CD14-positive monocyte (primary cell): ENCODE measurements around the gene FGD3. TPM values are rescaled to one million over a fixed set of nuclear protein-coding genes. Genes with fewer than 3 reads are reported as not detected.

ENCODE experiments used
- DNase-seq, 3 donors: peaks; one replicate each; pipeline ENCODE4 v3.0.0-alpha.2; 2011 to 2022
- H2AFZ ChIP-seq: 2 replicates; pipeline ENCODE4 v1.6.0; 2012; ENCODE audit warnings: mild to moderate bottlenecking, low read depth, low read length, inconsistent platforms; ENCODE audit not compliant: insufficient read depth, poor library complexity, severe bottlenecking
- H3K27ac ChIP-seq, 2 donors: 1 replicate in 1 of 2; 2 replicates in 1 of 2; pipeline ENCODE4 v1.5.1; 2012 to 2013; ENCODE audit warnings: low read length in 2 of 2, control low read depth in 1 of 2, inconsistent platforms in 1 of 2, low read depth in 1 of 2, mild to moderate bottlenecking in 1 of 2
- H3K27me3 ChIP-seq, 2 donors: one replicate each; pipeline versions ENCODE4 v1.6.0 to v1.6.1; 2011 to 2013; ENCODE audit warnings: low read length in 2 of 2; ENCODE audit not compliant: control insufficient read depth in 2 of 2, insufficient read depth in 2 of 2
- H3K36me3 ChIP-seq, 2 donors: replicated peaks in 1 of 2; 1 replicate in 1 of 2; 2 replicates in 1 of 2; pipeline versions ENCODE4 v1.5.1 to v1.6.1; 2012 to 2013; ENCODE audit warnings: low read length in 2 of 2, control low read depth in 1 of 2, inconsistent platforms in 1 of 2, mild to moderate bottlenecking in 1 of 2; ENCODE audit not compliant: insufficient read depth in 2 of 2, control insufficient read depth in 1 of 2
- H3K4me1 ChIP-seq, 2 donors: 1 replicate in 1 of 2; 2 replicates in 1 of 2; pipeline versions ENCODE4 v1.5.1 to v1.6.1; 2012 to 2013; ENCODE audit warnings: low read length in 2 of 2, control low read depth in 1 of 2, inconsistent platforms in 1 of 2, mild to moderate bottlenecking in 1 of 2, moderate library complexity in 1 of 2; ENCODE audit not compliant: insufficient read depth in 2 of 2, control insufficient read depth in 1 of 2
- H3K4me2 ChIP-seq: replicated peaks from 2 replicates; pipeline ENCODE3; 2012; ENCODE audit warnings: low read length, moderate library complexity, mild to moderate bottlenecking; ENCODE audit not compliant: poor library complexity, severe bottlenecking; ENCODE audit errors: extremely low read depth
- H3K4me3 ChIP-seq, 3 experiments: fragments of 200-600 bp in 1 of 3; sonication (generic) in 1 of 3; replicated peaks in 1 of 3; 1 replicate in 2 of 3; 2 replicates in 1 of 3; pipeline ENCODE4 v1.5.1; 2011 to 2013; ENCODE audit warnings: low read length in 3 of 3, mild to moderate bottlenecking in 3 of 3, control low read depth in 2 of 3, low read depth in 2 of 3, inconsistent platforms in 1 of 3, moderate library complexity in 1 of 3
- H3K79me2 ChIP-seq: 2 replicates; pipeline ENCODE4 v1.6.0; 2012; ENCODE audit warnings: mild to moderate bottlenecking, control low read depth, inconsistent platforms, low read length, moderate library complexity; ENCODE audit not compliant: insufficient read depth
- H3K9ac ChIP-seq: 2 replicates; pipeline ENCODE4 v1.6.0; 2017; ENCODE audit warnings: low read length, mild to moderate bottlenecking; ENCODE audit not compliant: insufficient read depth, poor library complexity, severe bottlenecking
- H3K9me3 ChIP-seq, 2 donors: replicated peaks in 1 of 2; 1 replicate in 1 of 2; 2 replicates in 1 of 2; pipeline versions ENCODE4 v1.5.1 to v1.6.1; 2012 to 2013; ENCODE audit warnings: low read length in 2 of 2, control low read depth in 1 of 2; ENCODE audit not compliant: control insufficient read depth in 1 of 2, insufficient read depth in 1 of 2
- H4K20me1 ChIP-seq: 2 replicates; pipeline ENCODE4 v1.6.0; 2012; ENCODE audit warnings: mild to moderate bottlenecking, low read length, control low read depth, moderate library complexity; ENCODE audit not compliant: insufficient read depth
- H3K27ac Mint-ChIP-seq, 7 donors: one replicate each; pipeline ENCODE4 v1.8.0; 2020; ENCODE audit warnings: mild to moderate bottlenecking in 7 of 7, mixed read lengths in 7 of 7, moderate library complexity in 6 of 7, inconsistent platforms in 2 of 7
- H3K27me3 Mint-ChIP-seq, 3 donors: one replicate each; pipeline ENCODE4 v1.8.0; 2021 to 2022; ENCODE audit warnings: low read depth in 3 of 3, mild to moderate bottlenecking in 3 of 3, mixed read lengths in 3 of 3, moderate library complexity in 3 of 3, inconsistent platforms in 1 of 3
- H3K36me3 Mint-ChIP-seq, 2 donors: one replicate each; pipeline ENCODE4 v1.8.0; 2020; ENCODE audit warnings: mixed read lengths in 2 of 2, inconsistent platforms in 1 of 2, mild to moderate bottlenecking in 1 of 2
- H3K4me1 Mint-ChIP-seq: one replicate; pipeline ENCODE4 v1.8.0; 2020; ENCODE audit warnings: mild to moderate bottlenecking, mixed read lengths
- H3K4me3 Mint-ChIP-seq, 2 donors: one replicate each; pipeline ENCODE4 v1.8.0; 2020; ENCODE audit warnings: mild to moderate bottlenecking in 2 of 2, mixed read lengths in 2 of 2, moderate library complexity in 1 of 2
- H3K9me3 Mint-ChIP-seq, 7 donors: one replicate each; pipeline ENCODE4 v1.8.0; 2020 to 2022; ENCODE audit warnings: mixed read lengths in 7 of 7, mild to moderate bottlenecking in 6 of 7, moderate library complexity in 6 of 7, inconsistent platforms in 2 of 7
- WGBS: methylation state at CpG from one replicate; pipeline ENCODE4 v1.1.5; 2013; ENCODE audit warnings: missing lambda C conversion rate; ENCODE audit not compliant: insufficient coverage; 5-methylcytosine and 5-hydroxymethylcytosine counted together
- intact Hi-C, 2 donors: fragments of 100-400 bp; cut with micrococcal nuclease; formaldehyde crosslinking; loops; one replicate each; pipeline versions ENCODE4 v1.15.0 to v1.15.1; 2023
- polyA plus RNA-seq, 3 donors: library from polyadenylated mRNA; depleted of rRNA in 1 of 3; unstranded in 2 of 3; stranded (reverse) in 1 of 3; fragments of 300-500 nt in 2 of 3; fragments of >200 nt in 1 of 3; fragmentation: Illumina TruSeq in 2 of 3; gene quantifications; 1 replicate in 2 of 3; 2 replicates in 1 of 3; pipeline ENCODE4 v1.2.3, GENCODE V29; 2012 to 2021
- TF ChIP-seq, protein P1 (sequence below): fragments of 200-600 bp; IDR thresholded peaks from one replicate; pipeline ENCODE4 v1.8.0; 2022; ENCODE audit warnings: antibody characterized with exemption, mild to moderate bottlenecking

Gene FGD3
- polyA plus RNA-seq, 3 donors, result 32.4 to 120 (median 56.2) TPM

GRCh38 chr9:92989561-92989960, 42.2 kb downstream of the FGD3 start:
- no peak for DNase-seq
- no peak overlapping the region for H3K4me2 ChIP-seq
- H3K9me3 Mint-ChIP-seq, result peaks cover 0 to 4% (median 0%) of the 10 kb centered on the region in 7 donors

DNA sequence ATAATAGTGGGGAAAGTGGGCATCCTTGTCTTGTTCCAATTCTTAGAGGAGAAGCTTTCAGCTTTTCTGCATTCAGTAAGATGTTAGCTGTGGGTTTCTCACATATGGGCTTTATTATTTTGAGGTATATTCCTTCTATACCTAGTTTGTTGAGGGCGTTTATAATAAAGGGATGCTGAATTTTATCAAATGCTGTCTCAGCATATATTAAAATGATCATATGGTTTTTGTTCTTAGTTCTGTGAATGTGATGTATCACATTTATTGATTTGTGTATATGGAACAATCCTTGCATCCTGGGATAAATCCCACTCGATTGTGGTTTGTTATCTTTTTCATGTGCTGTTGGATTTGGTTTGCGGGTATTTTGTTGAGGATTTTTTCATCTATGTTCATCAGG, 43.1 kb downstream of the FGD3 start:
- no peaks in the 10 kb centered on the region for H3K9me3 ChIP-seq
- WGBS, result 90% methylated on average over 2 of the region's 3 CpGs
- no peak for DNase-seq
- no peak overlapping the region for H3K4me3 ChIP-seq
- no peak overlapping the region for H3K4me2 ChIP-seq
- H2AFZ ChIP-seq, result no peak overlapping the region
- H3K9ac ChIP-seq, result no peak overlapping the region
- H3K36me3 Mint-ChIP-seq, result peaks cover 65 to 67% of the 10 kb centered on the region in 2 donors
- no peak overlapping the region for H3K4me3 Mint-ChIP-seq
- no peaks in the 10 kb centered on the region for H3K27me3 ChIP-seq
- peaks cover 70% of the 10 kb centered on the region for H3K4me1 Mint-ChIP-seq
- H3K36me3 ChIP-seq, result peaks cover 19 to 63% of the 10 kb centered on the region in 2 donors
- no peaks in the 10 kb centered on the region for H3K4me1 ChIP-seq
- no peaks in the 10 kb centered on the region for H3K27me3 Mint-ChIP-seq
- peak overlapping the region in 2 of 7 donors; percentile 11 to 58 for H3K27ac Mint-ChIP-seq
- intact Hi-C loops, result no loop called here
- H3K79me2 ChIP-seq, result peaks cover 89% of the 10 kb centered on the region
- H3K9me3 Mint-ChIP-seq, result peaks cover 0 to 4% (median 0%) of the 10 kb centered on the region in 7 donors
- H4K20me1 ChIP-seq, result peaks cover 82% of the 10 kb centered on the region
- TF ChIP-seq, protein P1, sequence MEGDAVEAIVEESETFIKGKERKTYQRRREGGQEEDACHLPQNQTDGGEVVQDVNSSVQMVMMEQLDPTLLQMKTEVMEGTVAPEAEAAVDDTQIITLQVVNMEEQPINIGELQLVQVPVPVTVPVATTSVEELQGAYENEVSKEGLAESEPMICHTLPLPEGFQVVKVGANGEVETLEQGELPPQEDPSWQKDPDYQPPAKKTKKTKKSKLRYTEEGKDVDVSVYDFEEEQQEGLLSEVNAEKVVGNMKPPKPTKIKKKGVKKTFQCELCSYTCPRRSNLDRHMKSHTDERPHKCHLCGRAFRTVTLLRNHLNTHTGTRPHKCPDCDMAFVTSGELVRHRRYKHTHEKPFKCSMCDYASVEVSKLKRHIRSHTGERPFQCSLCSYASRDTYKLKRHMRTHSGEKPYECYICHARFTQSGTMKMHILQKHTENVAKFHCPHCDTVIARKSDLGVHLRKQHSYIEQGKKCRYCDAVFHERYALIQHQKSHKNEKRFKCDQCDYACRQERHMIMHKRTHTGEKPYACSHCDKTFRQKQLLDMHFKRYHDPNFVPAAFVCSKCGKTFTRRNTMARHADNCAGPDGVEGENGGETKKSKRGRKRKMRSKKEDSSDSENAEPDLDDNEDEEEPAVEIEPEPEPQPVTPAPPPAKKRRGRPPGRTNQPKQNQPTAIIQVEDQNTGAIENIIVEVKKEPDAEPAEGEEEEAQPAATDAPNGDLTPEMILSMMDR, result no peak
- peak overlapping the region in 1 of 2 donors; percentile 40 for H3K27ac ChIP-seq

More at GRCh38 chr9:92989561-92989960, 42.2 kb downstream of the FGD3 start:
- H4K20me1 ChIP-seq, result peaks cover 91% of the 10 kb centered on the region
- H3K9me3 ChIP-seq, result no peaks in the 10 kb centered on the region
- peaks cover 19 to 72% of the 10 kb centered on the region in 2 donors for H3K36me3 ChIP-seq
- H3K27ac ChIP-seq, result no peak overlapping the region
- Mint-ChIP-seq H3K36me3 (peaks cover 66 to 73% of the 10 kb centered on the region in 2 donors), H3K27me3 (no peaks in the 10 kb centered on the region), H3K4me1 (peaks cover 67% of the 10 kb centered on the region), H3K4me3 (no peak overlapping the region), H3K27ac (peak overlapping the region in 2 of 7 donors; percentile 2 to 86)
- H3K4me1 ChIP-seq, result no peaks in the 10 kb centered on the region
- TF ChIP-seq, protein P1, result no peak
- H3K27me3 ChIP-seq, result no peaks in the 10 kb centered on the region
- H3K79me2 ChIP-seq, result peaks cover 97% of the 10 kb centered on the region
- no peak overlapping the region for H2AFZ ChIP-seq
- intact Hi-C loops, result no loop called here
- no CpG with 5 or more reads among the region's 3 CpGs for WGBS
- H3K4me3 ChIP-seq, result no peak overlapping the region
- H3K9ac ChIP-seq, result no peak overlapping the region
